Stomach (tissue), 9 donors: ENCODE measurements around the gene RGL3. TPM values are rescaled to one million over a fixed set of nuclear protein-coding genes. Genes with fewer than 3 reads are reported as not detected.

Source experiments
- DNase-seq, 2 donors: peaks; one replicate each; pipeline versions ENCODE4 v3.0.0 to v3.0.0-alpha.2; 2013 to 2019
- H3K27ac ChIP-seq, 5 donors: fragments of 200-600 bp in 4 of 5; sonication (generic) in 4 of 5; one replicate each; pipeline ENCODE4 v1.5.1; 2013 to 2019; ENCODE audit warnings: mild to moderate bottlenecking in 1 of 5, moderate library complexity in 1 of 5
- H3K27me3 ChIP-seq, 3 donors: fragments of 200-600 bp; sonication (generic); one replicate each; pipeline ENCODE4 v1.5.1; 2017 to 2019; ENCODE audit warnings: mixed run types in 1 of 3
- H3K36me3 ChIP-seq, 4 donors: fragments of 200-600 bp; sonication (generic); 1 replicate in 3 of 4; 2 replicates in 1 of 4; pipeline ENCODE4 v1.5.1; 2016 to 2019
- H3K4me1 ChIP-seq, 4 donors: fragments of 200-600 bp; sonication (generic); one replicate each; pipeline ENCODE4 v1.5.1; 2016 to 2019
- H3K4me3 ChIP-seq, 4 donors: fragments of 200-600 bp; sonication (generic) in 3 of 4; one replicate each; pipeline ENCODE4 v1.5.1; 2016 to 2019; ENCODE audit warnings: mild to moderate bottlenecking in 1 of 4
- H3K9me3 ChIP-seq, 4 donors: fragments of 200-600 bp; sonication (generic); one replicate each; pipeline ENCODE4 v1.5.1; 2016 to 2019
- CTCF ChIP-seq, 7 experiments: fragments of 450-650 bp in 4 of 7; fragments of 200-600 bp in 3 of 7; sonication (generic) in 3 of 7; IDR thresholded peaks; one replicate each; pipeline ENCODE4 v1.5.1; 2016 to 2019; ENCODE audit warnings: antibody characterized with exemption in 7 of 7, control low read depth in 2 of 7, mild to moderate bottlenecking in 1 of 7
- EP300 ChIP-seq: sonication (generic); formaldehyde crosslinking; IDR thresholded peaks from one replicate; pipeline ENCODE4 v1.6.1; 2017; ENCODE audit warnings: antibody characterized with exemption
- POLR2A ChIP-seq, 4 donors: fragments of 450-650 bp; IDR thresholded peaks; one replicate each; pipeline ENCODE4 v1.6.1; 2016; ENCODE audit warnings: antibody characterized with exemption in 4 of 4, control low read depth in 2 of 4, mild to moderate bottlenecking in 1 of 4, moderate library complexity in 1 of 4
- POLR2AphosphoS5 ChIP-seq, 3 donors: sonication (generic); formaldehyde crosslinking; IDR thresholded peaks; one replicate each; pipeline ENCODE4 v1.6.1; 2016; ENCODE audit warnings: antibody characterized with exemption in 3 of 3
- WGBS, 5 donors: extraction: QIAGEN DNeasy Blood & Tissue Kit in 3 of 5; methylation state at CpG; one replicate each; pipeline versions ENCODE4 v1.1.5 to v1.1.7; 2013 to 2018; 5-methylcytosine and 5-hydroxymethylcytosine counted together
- intact Hi-C: fragments of 100-400 bp; cut with DNase I; formaldehyde crosslinking; loops from one replicate; pipeline ENCODE4 v1.15.1; 2023; ENCODE audit warnings: low total_unique reads
- polyA plus RNA-seq, 3 donors: library from polyadenylated mRNA; stranded (reverse); fragments of 200-250 nt; gene quantifications; one replicate each; pipeline ENCODE4 v1.2.3, GENCODE V29; 2013
- total RNA-seq, 5 donors: library from RNA; depleted of rRNA; stranded (reverse); fragments of >200 nt; gene quantifications; one replicate each; pipeline versions ENCODE4 v1.1.0 to v1.2.3, GENCODE V29; 2014 to 2016
- donor health status: healthy with polysubstance abuse.
- donor health status: Bipolar disorder and iron deficiency.
- donor health status: healthy.

RGL3 gene
- total and polyA plus RNA-seq, 8 donors = 20.6 to 454 (median 38.5) TPM

GRCh38 chr19:11418094-11418548, 993 bp downstream of the RGL3 start:
- WGBS, 5 donors = 4 to 21% (median 6%) methylated on average over 9 to 16 of the region's 16 CpGs
- H3K4me1 ChIP-seq = peaks cover 36 to 53% (median 46%) of the 10 kb centered on the region in 4 donors
- peaks cover 7 to 69% (median 27%) of the 10 kb centered on the region in 3 donors for H3K27me3 ChIP-seq
- TF ChIP-seq CTCF (IDR thresholded peaks at IDR 0.05) (no peak), POLR2A (IDR thresholded peaks at IDR 0.05) (no peak), POLR2AphosphoS5 (IDR thresholded peaks at IDR 0.05) (no peak), EP300 (no peak)
- H3K27ac ChIP-seq = peak overlapping the region; percentile 80 to 90 (median 84)
- intact Hi-C loops = no loop called here
- H3K36me3 ChIP-seq = no peaks in the 10 kb centered on the region
- H3K9me3 ChIP-seq = no peaks in the 10 kb centered on the region
- H3K4me3 ChIP-seq = peak overlapping the region; percentile 49 to 75 (median 54)
- DNase-seq = no peak

GRCh38 chr19:11416346-11417052, 2.6 kb downstream of the RGL3 start:
- no peak for DNase-seq
- no peaks in the 10 kb centered on the region for H3K9me3 ChIP-seq
- H3K36me3 ChIP-seq = peaks cover 0 to 3% (median 0%) of the 10 kb centered on the region in 4 donors
- intact Hi-C loops = no loop called here
- peaks cover 6 to 52% (median 22%) of the 10 kb centered on the region in 3 donors for H3K27me3 ChIP-seq
- 92 to 98% (median 95%) methylated on average over 17 of the region's 17 CpGs for WGBS, 5 donors
- H3K27ac ChIP-seq = no peak overlapping the region
- no peak overlapping the region for H3K4me3 ChIP-seq
- TF ChIP-seq POLR2AphosphoS5 (IDR thresholded peaks at IDR 0.05) = no peak
- no peak for TF ChIP-seq EP300
- TF ChIP-seq POLR2A (IDR thresholded peaks at IDR 0.05) = no peak
- TF ChIP-seq CTCF (IDR thresholded peaks at IDR 0.05) = no peak
- peaks cover 22 to 37% (median 29%) of the 10 kb centered on the region in 4 donors for H3K4me1 ChIP-seq

- DNase-seq = no peak
- Histone ChIP-seq H3K36me3 (peaks cover 0 to 20% (median 1%) of the 10 kb centered on the region in 4 donors), H3K27ac (no peak overlapping the region), H3K4me1 (peaks cover 5 to 19% (median 14%) of the 10 kb centered on the region in 4 donors), H3K27me3 (peaks cover 0 to 33% (median 10%) of the 10 kb centered on the region in 3 donors), H3K4me3 (no peak overlapping the region), H3K9me3 (no peaks in the 10 kb centered on the region)
- intact Hi-C loops = no loop called here
- TF ChIP-seq POLR2A (IDR thresholded peaks at IDR 0.05) (no peak), POLR2AphosphoS5 (IDR thresholded peaks at IDR 0.05) (no peak), CTCF (IDR thresholded peaks at IDR 0.05) (no peak), EP300 (no peak)
- WGBS, 5 donors = 74 to 96% (median 92%) methylated on average over 2 of the region's 2 CpGs
Measured at GRCh38 chr19:11414544-11414943, 4.6 kb downstream of the RGL3 start.

- TF ChIP-seq EP300 = no peak
- no peak for TF ChIP-seq POLR2A (IDR thresholded peaks at IDR 0.05)
- TF ChIP-seq POLR2AphosphoS5 (IDR thresholded peaks at IDR 0.05) = no peak
- no peak for TF ChIP-seq CTCF (IDR thresholded peaks at IDR 0.05)
- peaks cover 0 to 27% (median 13%) of the 10 kb centered on the region in 4 donors for H3K36me3 ChIP-seq
- 66 to 89% (median 80%) methylated on average over 8 of the region's 8 CpGs for WGBS, 5 donors
- no peak overlapping the region for H3K4me3 ChIP-seq
- intact Hi-C loops = no loop called here
- H3K9me3 ChIP-seq = no peaks in the 10 kb centered on the region
- H3K4me1 ChIP-seq = peaks cover 0 to 6% (median 4%) of the 10 kb centered on the region in 4 donors
- H3K27me3 ChIP-seq = peaks cover 0 to 25% (median 0%) of the 10 kb centered on the region in 3 donors
- DNase-seq = no peak
- H3K27ac ChIP-seq = no peak overlapping the region
Measured at GRCh38 chr19:11410682-11411081, 8.4 kb downstream of the RGL3 start.
